Raji (cell line): ENCODE results near the gene LRRC75A.
A peak's percentile ranks its signal among the peaks of the same experiment; 100 is the strongest.

Experiments used
- POLR2A ChIP-seq: IDR thresholded peaks from 2 replicates; pipeline ENCODE4 v1.6.1; 2011; ENCODE audit warnings: low read depth, low read length, control low read depth; ENCODE audit not compliant: insufficient read depth

Gene LRRC75A

GRCh38 chr17:16482253-16482652 lies 9.7 kb downstream of the LRRC75A start:
- no peak for TF ChIP-seq POLR2A

- TF ChIP-seq POLR2A: no peak
Observed at GRCh38 chr17:16480995-16481394, 11.0 kb downstream of the LRRC75A start.

GRCh38 chr17:16479264-16479663 lies 12.7 kb downstream of the LRRC75A start:
- no peak for TF ChIP-seq POLR2A

- no peak for TF ChIP-seq POLR2A
Observed at GRCh38 chr17:16478649-16479048, 13.3 kb downstream of the LRRC75A start.

GRCh38 chr17:16477666-16478065 lies 14.3 kb downstream of the LRRC75A start:
- no peak for TF ChIP-seq POLR2A

- TF ChIP-seq POLR2A: no peak
Observed at GRCh38 chr17:16477255-16477654, 14.7 kb downstream of the LRRC75A start.

GRCh38 chr17:16475179-16475704 lies 16.8 kb downstream of the LRRC75A start:
- no peak for TF ChIP-seq POLR2A

- no peak for TF ChIP-seq POLR2A
Observed at GRCh38 chr17:16474012-16474725, 17.8 kb downstream of the LRRC75A start.

- TF ChIP-seq POLR2A: no peak
Observed at GRCh38 chr17:16473044-16474011, 18.7 kb downstream of the LRRC75A start.

GRCh38 chr17:16472539-16472938 lies 19.5 kb downstream of the LRRC75A start:
- TF ChIP-seq POLR2A: no peak

- TF ChIP-seq POLR2A: no peak
Observed at GRCh38 chr17:16471295-16471694, 20.7 kb downstream of the LRRC75A start.

GRCh38 chr17:16470265-16470664 lies 21.7 kb downstream of the LRRC75A start:
- TF ChIP-seq POLR2A: no peak

- no peak for TF ChIP-seq POLR2A
Observed at GRCh38 chr17:16468428-16468992, 23.5 kb downstream of the LRRC75A start.

- no peak for TF ChIP-seq POLR2A
Observed at GRCh38 chr17:16467886-16468285, 24.1 kb downstream of the LRRC75A start.

- no peak for TF ChIP-seq POLR2A
Observed at GRCh38 chr17:16467044-16467443, 24.9 kb downstream of the LRRC75A start.

- no peak for TF ChIP-seq POLR2A
Observed at GRCh38 chr17:16466407-16466806, 25.6 kb downstream of the LRRC75A start.

GRCh38 chr17:16465861-16466338 lies 26.1 kb downstream of the LRRC75A start:
- TF ChIP-seq POLR2A: 0 out of 2 replicates have a peak, but pooled peaks have one; percentile 13
